ENCODE data around the gene CPZ.
"Not testable (repeated sequence)": the region's sequence is repeated elsewhere in the genome, so short reads cannot be mapped to it uniquely, and the experiment has no call there.

CPZ gene

GRCh38 chr4:8610858-8611616 lies 18.5 kb downstream of the CPZ start:
- no peak for DNase-seq (ENCODE audit: low spot score)

- no peak for DNase-seq (ENCODE audit: low spot score)
Observed at GRCh38 chr4:8612646-8613045, 20.1 kb downstream of the CPZ start.

- no peak for DNase-seq (ENCODE audit: low spot score)
Observed at GRCh38 chr4:8613421-8614364, 21.1 kb downstream of the CPZ start.

- no peak for DNase-seq (ENCODE audit: low spot score)
Observed at GRCh38 chr4:8614365-8615193, 22.0 kb downstream of the CPZ start.

- no peak for DNase-seq (ENCODE audit: low spot score)
Observed at GRCh38 chr4:8615366-8615765, 22.8 kb downstream of the CPZ start.

- DNase-seq (ENCODE audit: low spot score): no peak
Observed at GRCh38 chr4:8615921-8616787, 23.6 kb downstream of the CPZ start.

GRCh38 chr4:8616831-8617230 lies 24.3 kb downstream of the CPZ start:
- no peak for DNase-seq (ENCODE audit: low spot score)

GRCh38 chr4:8617486-8618040 lies 25.0 kb downstream of the CPZ start:
- no peak for DNase-seq (ENCODE audit: low spot score)

- DNase-seq (ENCODE audit: low spot score): no peak
Observed at GRCh38 chr4:8618421-8618820, 25.9 kb downstream of the CPZ start.

GRCh38 chr4:8618961-8619720 lies 26.6 kb downstream of the CPZ start:
- DNase-seq (ENCODE audit: low spot score): no peak

GRCh38 chr4:8621135-8621534 lies 28.6 kb downstream of the CPZ start:
- not testable (repeated sequence) for DNase-seq (ENCODE audit: low spot score)

GRCh38 chr4:8624601-8625272 lies 32.2 kb downstream of the CPZ start:
- DNase-seq (ENCODE audit: low spot score): not testable (repeated sequence)

GRCh38 chr4:8630240-8630905 lies 37.8 kb downstream of the CPZ start:
- not testable (repeated sequence) for DNase-seq (ENCODE audit: low spot score)

GRCh38 chr4:8631896-8632295 lies 39.3 kb downstream of the CPZ start:
- DNase-seq (ENCODE audit: low spot score): not testable (repeated sequence)

GRCh38 chr4:8634773-8635172 lies 42.2 kb downstream of the CPZ start:
- DNase-seq (ENCODE audit: low spot score): not testable (repeated sequence)

- DNase-seq (ENCODE audit: low spot score): not testable (repeated sequence)
Observed at GRCh38 chr4:8635897-8636554, 43.5 kb downstream of the CPZ start.

GRCh38 chr4:8637456-8637984 lies 45.0 kb downstream of the CPZ start:
- DNase-seq (ENCODE audit: low spot score): no peak

- DNase-seq (ENCODE audit: low spot score): no peak
Observed at GRCh38 chr4:8639021-8639420, 46.5 kb downstream of the CPZ start.
